ENCODE results near the gene KRTAP10-11.

Gene KRTAP10-11

GRCh38 chr21:44644878-44645277, 1.3 kb upstream of the KRTAP10-11 start:
- DNase-seq (ENCODE audit: low read depth) = no peak
- H3K4me3 ChIP-seq (ENCODE audit: low read length) = no peak overlapping the region
- TF ChIP-seq CTCF (conservative IDR thresholded peaks at IDR 0.05; ENCODE audit: low read length) = no peak

- no peak for DNase-seq (ENCODE audit: low read depth)
- H3K4me3 ChIP-seq (ENCODE audit: low read length) = no peak overlapping the region
- no peak for TF ChIP-seq CTCF (conservative IDR thresholded peaks at IDR 0.05; ENCODE audit: low read length)
Measured at GRCh38 chr21:44647222-44647552, 973 bp downstream of the KRTAP10-11 start.

- no peak for DNase-seq (ENCODE audit: low read depth)
- no peak overlapping the region for H3K4me3 ChIP-seq (ENCODE audit: low read length)
- TF ChIP-seq CTCF (conservative IDR thresholded peaks at IDR 0.05; ENCODE audit: low read length) = no peak
Measured at GRCh38 chr21:44648557-44649311, 2.5 kb downstream of the KRTAP10-11 start.

- no peak for TF ChIP-seq CTCF (conservative IDR thresholded peaks at IDR 0.05; ENCODE audit: low read length)
- H3K4me3 ChIP-seq (ENCODE audit: low read length) = no peak overlapping the region
- DNase-seq (ENCODE audit: low read depth) = no peak
Measured at GRCh38 chr21:44649521-44650100, 3.4 kb downstream of the KRTAP10-11 start.

GRCh38 chr21:44650265-44650972, 4.2 kb downstream of the KRTAP10-11 start:
- no peak for DNase-seq (ENCODE audit: low read depth)
- TF ChIP-seq CTCF (conservative IDR thresholded peaks at IDR 0.05; ENCODE audit: low read length) = no peak
- no peak overlapping the region for H3K4me3 ChIP-seq (ENCODE audit: low read length)

- H3K4me3 ChIP-seq (ENCODE audit: low read length) = no peak overlapping the region
- no peak for DNase-seq (ENCODE audit: low read depth)
- TF ChIP-seq CTCF (conservative IDR thresholded peaks at IDR 0.05; ENCODE audit: low read length) = no peak
Measured at GRCh38 chr21:44650973-44651675, 4.9 kb downstream of the KRTAP10-11 start.

Measured in AG10803 (cell line).